GM12878 (cell line): ENCODE results near the gene ERCC2. TPM values are rescaled to one million over a fixed set of nuclear protein-coding genes. Genes with fewer than 3 reads are reported as not detected.

Experiments used
- ATAC-seq: fragments of 200-7000 bp; cut with Tn5 transposase; 3 replicates; pipeline ENCODE4 v1.9.1; 2020; ENCODE audit warnings: mild to moderate bottlenecking, moderate library complexity
- BruUV-seq: library from RNA; stranded (reverse); fragments of 400-500 nt; replicated peaks from 2 replicates; lab custom pipeline; 2021; lab: Mats Ljungman, UMichigan
- CTCF ChIA-PET: fragments of 300-600 bp; sonication (Branson Sonifier 250); formaldehyde crosslinking; extraction: SDS; loops from one replicate; lab custom pipeline; 2021; ENCODE audit warnings: inconsistent platforms; lab: Yijun Ruan, JAX
- POLR2A ChIA-PET: fragments of 350-600 bp; formaldehyde crosslinking; extraction: SDS; loops from one replicate; lab custom pipeline; 2021; ENCODE audit warnings: inconsistent platforms; lab: Charles Lee
- RAD21 ChIA-PET: fragments of 300-600 bp; sonication (Branson Sonifier 250); formaldehyde crosslinking; loops from one replicate; lab custom pipeline; 2023; ENCODE audit warnings: antibody characterized with exemption; ENCODE audit not compliant: unreplicated experiment; lab: Charles Lee
- SMC1A ChIA-PET: fragments of 300-600 bp; sonication (Branson Sonifier 250); formaldehyde crosslinking; loops from one replicate; lab custom pipeline; 2023; ENCODE audit not compliant: unreplicated experiment, uncharacterized antibody; lab: Charles Lee
- DNase-seq: peaks from one replicate; pipeline ENCODE4 v3.0.0-alpha.2; 2011; ENCODE audit warnings: low read depth, low spot score
- FAIRE-seq: peaks from 3 replicates; lab custom pipeline; 2011; peaks lifted over from hg19 to GRCh38; lab: Jason Lieb, UNC
- H2AFZ ChIP-seq: 2 replicates; pipeline ENCODE4 v1.6.0; 2011; ENCODE audit warnings: low read depth, low read length, control low read depth; ENCODE audit not compliant: control insufficient read depth
- H3K27ac ChIP-seq: 2 replicates; pipeline ENCODE4 v1.5.1; 2011; ENCODE audit warnings: control low read depth; ENCODE audit not compliant: control insufficient read depth, insufficient read depth
- H3K27me3 ChIP-seq, 2 experiments: replicated peaks in 1 of 2; 2 replicates each; pipeline versions ENCODE4 v1.6.0 to v1.6.1; 2011; ENCODE audit warnings: low read length in 1 of 2; ENCODE audit not compliant: control insufficient read depth in 2 of 2, insufficient read depth in 2 of 2
- H3K36me3 ChIP-seq, 2 experiments: 2 replicates each; pipeline ENCODE4 v1.5.1; 2011; ENCODE audit warnings: low read length in 1 of 2; ENCODE audit not compliant: control insufficient read depth in 2 of 2, insufficient read depth in 2 of 2
- H3K4me1 ChIP-seq: 2 replicates; pipeline ENCODE4 v1.6.1; 2011; ENCODE audit warnings: mild to moderate bottlenecking, low read length, moderate library complexity, mixed read lengths; ENCODE audit not compliant: control insufficient read depth, insufficient read depth
- H3K4me2 ChIP-seq: 2 replicates; pipeline ENCODE4 v1.6.0; 2011; ENCODE audit warnings: control low read depth; ENCODE audit not compliant: control insufficient read depth, insufficient read depth
- H3K4me3 ChIP-seq: fragments of 200-600 bp; sonication (generic); 2 replicates; pipeline ENCODE4 v1.5.1; 2016
- H3K79me2 ChIP-seq: 2 replicates; pipeline ENCODE4 v1.6.0; 2011; ENCODE audit warnings: low read length; ENCODE audit not compliant: control insufficient read depth, insufficient read depth
- H3K9ac ChIP-seq: 2 replicates; pipeline ENCODE4 v1.8.0; 2011; ENCODE audit warnings: low read length, control low read depth, mixed read lengths; ENCODE audit not compliant: control insufficient read depth, insufficient read depth
- H3K9me3 ChIP-seq: replicated peaks from 3 replicates; pipeline ENCODE4 v1.5.1; 2011; ENCODE audit warnings: mild to moderate bottlenecking, low read length; ENCODE audit not compliant: control insufficient read depth, insufficient read depth
- H4K20me1 ChIP-seq: 2 replicates; pipeline ENCODE4 v1.6.0; 2011; ENCODE audit not compliant: control insufficient read depth, insufficient read depth
- BCL3 ChIP-seq: IDR thresholded peaks from 2 replicates; pipeline ENCODE4 v1.6.1; 2011; ENCODE audit warnings: borderline replicate concordance, low read depth, mild to moderate bottlenecking, moderate library complexity, low read length; ENCODE audit not compliant: insufficient read depth, poor library complexity, severe bottlenecking
- GATAD2B ChIP-seq: fragments of 450-650 bp; conservative IDR thresholded peaks from 2 replicates; pipeline ENCODE4 v1.6.1; 2017; ENCODE audit warnings: low read depth, mild to moderate bottlenecking, moderate library complexity
- MYB ChIP-seq: fragments of 150-350 bp; IDR thresholded peaks from 2 replicates; pipeline ENCODE4 v1.6.1; 2014; ENCODE audit warnings: mild to moderate bottlenecking, low read depth, low read length, borderline replicate concordance
- NFXL1 ChIP-seq: fragments of 450-650 bp; IDR thresholded peaks from 2 replicates; pipeline ENCODE4 v1.6.1; 2017; ENCODE audit warnings: antibody characterized with exemption, mild to moderate bottlenecking, borderline replicate concordance
- PBX3 ChIP-seq: IDR thresholded peaks from 2 replicates; pipeline ENCODE4 v1.6.1; 2011; ENCODE audit warnings: mild to moderate bottlenecking, low read depth, low read length, moderate library complexity; ENCODE audit not compliant: insufficient replicate concordance
- PML ChIP-seq: IDR thresholded peaks from 2 replicates; pipeline ENCODE4 v1.6.1; 2012; ENCODE audit warnings: low read length, inconsistent platforms
- RUNX3 ChIP-seq: IDR thresholded peaks from 2 replicates; pipeline ENCODE4 v1.6.1; 2012; ENCODE audit warnings: low read length, inconsistent platforms
- SMAD1 ChIP-seq: fragments of 450-650 bp; IDR thresholded peaks from 2 replicates; pipeline ENCODE4 v1.6.1; 2018; ENCODE audit warnings: mild to moderate bottlenecking, low read depth; ENCODE audit not compliant: partially characterized antibody
- SREBF1 ChIP-seq: IDR thresholded peaks from 2 replicates; pipeline ENCODE4 v1.6.1; 2012; ENCODE audit warnings: mild to moderate bottlenecking, low read length
- USF1 ChIP-seq: IDR thresholded peaks from 2 replicates; pipeline ENCODE4 v1.6.1; 2011; ENCODE audit warnings: borderline replicate concordance, low read depth, mild to moderate bottlenecking, moderate library complexity, mixed read lengths, low read length; ENCODE audit not compliant: insufficient read depth; ENCODE audit errors: extremely low read length
- YY1 ChIP-seq: IDR thresholded peaks from 2 replicates; pipeline ENCODE4 v1.6.1; 2011; ENCODE audit warnings: low read depth, mild to moderate bottlenecking, low read length
- WGBS: methylation state at CpG from one replicate; pipeline ENCODE4 v1.1.6; 2016; ENCODE audit warnings: low lambda C conversion rate; ENCODE audit not compliant: insufficient replicate concordance, insufficient coverage; ENCODE audit errors: missing lambda C conversion rate; 5-methylcytosine and 5-hydroxymethylcytosine counted together
- in situ Hi-C: fragments of 300-500 bp; cut with MboI; formaldehyde crosslinking; loops from 9 replicates; pipeline ENCODE4 v1.14.3; 2018; ENCODE audit warnings: mixed read lengths
- intact Hi-C: fragments of 100-400 bp; cut with micrococcal nuclease; formaldehyde crosslinking; loops from one replicate; pipeline ENCODE4 v1.14.2; 2022; ENCODE audit not compliant: unreplicated experiment
- polyA plus RNA-seq, 11 experiments: library from polyadenylated mRNA; depleted of rRNA in 4 of 11; unstranded in 6 of 11; stranded (reverse) in 5 of 11; fragments of >200 nt; fragmentation: Nextera tagmentation in 4 of 11; fragmentation: Illumina TruSeq in 1 of 11; extraction: Ambion mirVana in 4 of 11; extraction: Trizol in 1 of 11; gene quantifications; 1 replicate in 1 of 11; 2 replicates in 10 of 11; pipeline versions ENCODE4 v1.2.1 to v1.2.3, GENCODE V29; 2011 to 2016; ENCODE audit warnings: inconsistent platforms in 2 of 11, missing spikeins in 2 of 11, low read depth in 1 of 11
- total RNA-seq, 4 experiments: library from RNA; depleted of rRNA in 3 of 4; stranded (reverse); fragments of >200 nt in 3 of 4; fragmentation: Illumina TruSeq in 1 of 4; extraction: Trizol in 1 of 4; gene quantifications; 2 replicates each; pipeline versions ENCODE4 v1.2.1 to v1.2.3, GENCODE V29; 2013 to 2021
- TF ChIP-seq, protein P1 (sequence below): fragments of 450-650 bp; conservative IDR thresholded peaks from 2 replicates; pipeline ENCODE4 v1.6.1; 2017; ENCODE audit warnings: mild to moderate bottlenecking, moderate library complexity

ERCC2 gene
- total and polyA plus RNA-seq, 10 of the 15 experiments (the other 5 are each of a cell fraction or from before 2014, with no cell fraction given), result 1.3 to 40.1 (median 15.6) TPM

GRCh38 chr19:45414468-45414867, 44.1 kb upstream of the ERCC2 start (continued):
- TF ChIP-seq PBX3, result no peak
- no peak for TF ChIP-seq MYB

DNA sequence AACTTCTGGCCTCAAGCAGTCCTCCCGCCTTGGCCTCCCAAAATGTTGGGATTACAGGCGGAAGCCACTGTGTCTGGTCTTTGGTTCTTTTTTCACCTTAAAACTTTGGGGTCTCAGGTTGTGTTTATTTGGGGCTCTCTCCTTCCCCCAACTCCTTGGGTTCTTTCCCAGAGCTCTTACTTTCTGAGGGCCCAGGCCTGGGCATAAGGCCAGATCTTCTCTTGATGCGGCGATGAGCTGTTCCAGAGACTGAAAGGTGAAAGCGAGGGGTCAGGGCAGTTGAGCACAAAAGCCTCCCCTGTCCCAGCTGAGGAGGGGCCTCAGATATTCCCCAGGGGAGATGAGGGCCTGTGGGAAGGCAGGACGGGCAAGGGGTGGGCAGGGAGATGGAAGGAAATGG, 43.1 kb upstream of the ERCC2 start:
- in situ Hi-C loops, result no loop called here
- H3K4me2 ChIP-seq, result no peak overlapping the region
- no peaks in the 10 kb centered on the region for H4K20me1 ChIP-seq
- BruUV-seq, result no TSS peak
- ChIA-PET POLR2A (interaction anchor here (0.7 to 0.9 kb wide), 2 partner anchors 43 to 55 kb away, joined by 3 read pairs; no protein-coding TSS in a partner anchor), SMC1A (interaction anchor here (0.9 to 1.3 kb wide), 3 partner anchors 9 to 65 kb away, joined by 3 read pairs; partner anchors contain the start of gene PPP1R13L), RAD21 (interaction anchor here (1.5 kb wide), 1 partner anchor 11 kb away, joined by 4 read pairs; no protein-coding TSS in a partner anchor), CTCF (no interaction called here)
- ATAC-seq (no peak), FAIRE-seq (no peak), DNase-seq (no peak)
- H3K27me3 ChIP-seq, result no peaks in the 10 kb centered on the region
- WGBS, result 90% methylated on average over 6 of the region's 6 CpGs
- H3K4me1 ChIP-seq, result peaks cover 2% of the 10 kb centered on the region
- H3K27ac ChIP-seq, result no peak overlapping the region
- intact Hi-C loops, result no loop called here
- H3K36me3 ChIP-seq, result peaks cover 7 to 9% of the 10 kb centered on the region in 2 experiments
- H3K9me3 ChIP-seq, result no peaks in the 10 kb centered on the region
- H3K9ac ChIP-seq, result no peak overlapping the region
- H2AFZ ChIP-seq, result no peak overlapping the region
- no peak overlapping the region for H3K4me3 ChIP-seq
- H3K79me2 ChIP-seq, result no peaks in the 10 kb centered on the region
- no peak for TF ChIP-seq PML
- no peak for TF ChIP-seq SMAD1
- TF ChIP-seq GATAD2B, result no peak
- TF ChIP-seq SREBF1, result no peak
- no peak for TF ChIP-seq RUNX3
- TF ChIP-seq BCL3, result no peak
- TF ChIP-seq YY1, result no peak
- TF ChIP-seq, protein P1, sequence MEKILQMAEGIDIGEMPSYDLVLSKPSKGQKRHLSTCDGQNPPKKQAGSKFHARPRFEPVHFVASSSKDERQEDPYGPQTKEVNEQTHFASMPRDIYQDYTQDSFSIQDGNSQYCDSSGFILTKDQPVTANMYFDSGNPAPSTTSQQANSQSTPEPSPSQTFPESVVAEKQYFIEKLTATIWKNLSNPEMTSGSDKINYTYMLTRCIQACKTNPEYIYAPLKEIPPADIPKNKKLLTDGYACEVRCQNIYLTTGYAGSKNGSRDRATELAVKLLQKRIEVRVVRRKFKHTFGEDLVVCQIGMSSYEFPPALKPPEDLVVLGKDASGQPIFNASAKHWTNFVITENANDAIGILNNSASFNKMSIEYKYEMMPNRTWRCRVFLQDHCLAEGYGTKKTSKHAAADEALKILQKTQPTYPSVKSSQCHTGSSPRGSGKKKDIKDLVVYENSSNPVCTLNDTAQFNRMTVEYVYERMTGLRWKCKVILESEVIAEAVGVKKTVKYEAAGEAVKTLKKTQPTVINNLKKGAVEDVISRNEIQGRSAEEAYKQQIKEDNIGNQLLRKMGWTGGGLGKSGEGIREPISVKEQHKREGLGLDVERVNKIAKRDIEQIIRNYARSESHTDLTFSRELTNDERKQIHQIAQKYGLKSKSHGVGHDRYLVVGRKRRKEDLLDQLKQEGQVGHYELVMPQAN, result no peak
- no peak for TF ChIP-seq USF1
- no peak for TF ChIP-seq NFXL1
